Prostate gland (tissue), 2 donors: Measurements from ENCODE around the gene PACS1. TPM values are rescaled to one million over a fixed set of nuclear protein-coding genes. Genes with fewer than 3 reads are reported as not detected.

ENCODE experiments used
- DNase-seq: peaks from one replicate; pipeline ENCODE4 v3.0.0-alpha.2; 2019; ENCODE audit warnings: low spot score
- H3K27ac ChIP-seq, 2 donors: fragments of 200-600 bp; sonication (generic); 2 replicates each; pipeline ENCODE4 v1.5.1; 2017 to 2019
- H3K27me3 ChIP-seq: fragments of 200-600 bp; sonication (generic); replicated peaks from 2 replicates; pipeline ENCODE4 v1.5.1; 2019; ENCODE audit not compliant: insufficient read depth
- H3K36me3 ChIP-seq, 2 donors: fragments of 200-600 bp; sonication (generic); 1 replicate in 1 of 2; 2 replicates in 1 of 2; pipeline versions ENCODE4 v1.5.1 to v1.8.1; 2017 to 2019
- H3K4me1 ChIP-seq: fragments of 200-600 bp; sonication (generic); replicated peaks from 2 replicates; pipeline ENCODE4 v1.5.1; 2019
- H3K4me3 ChIP-seq, 2 donors: fragments of 200-600 bp; sonication (generic); 2 replicates each; pipeline ENCODE4 v1.5.1; 2017 to 2019
- H3K9me3 ChIP-seq: fragments of 200-600 bp; sonication (generic); 2 replicates; pipeline ENCODE4 v1.5.1; 2017
- POLR2A ChIP-seq: fragments of 450-650 bp; IDR thresholded peaks from one replicate; pipeline ENCODE4 v1.6.1; 2016; ENCODE audit warnings: antibody characterized with exemption, mild to moderate bottlenecking
- POLR2AphosphoS5 ChIP-seq: sonication (generic); formaldehyde crosslinking; IDR thresholded peaks from one replicate; pipeline ENCODE4 v1.6.1; 2017; ENCODE audit warnings: antibody characterized with exemption
- WGBS: methylation state at CpG from one replicate; pipeline ENCODE4 v1.1.5; 2018; 5-methylcytosine and 5-hydroxymethylcytosine counted together
- intact Hi-C: fragments of 100-400 bp; cut with DNase I; formaldehyde crosslinking; loops from one replicate; pipeline ENCODE4 v1.14.2; 2022
- total RNA-seq, 2 donors: library from RNA; depleted of rRNA; stranded (reverse); fragments of >200 nt; gene quantifications; one replicate each; pipeline ENCODE4 v1.1.0, GENCODE V29; 2016
- TF ChIP-seq, protein P1 (sequence below), 4 experiments: fragments of 200-600 bp in 2 of 4; fragments of 450-650 bp in 2 of 4; sonication (generic) in 2 of 4; IDR thresholded peaks; 1 replicate in 3 of 4; 2 replicates in 1 of 4; pipeline ENCODE4 v1.5.1; 2016 to 2019; ENCODE audit warnings: antibody characterized with exemption in 4 of 4, mild to moderate bottlenecking in 2 of 4, moderate library complexity in 2 of 4

Gene PACS1
- total RNA-seq, 2 donors from 2014 or later: 51.9 to 107 TPM

- Histone ChIP-seq H3K27ac (peak overlapping the region; percentile 46 to 77), H3K9me3 (no peaks in the 10 kb centered on the region), H3K36me3 (no peaks in the 10 kb centered on the region), H3K27me3 (no peaks in the 10 kb centered on the region), H3K4me3 (no peak overlapping the region), H3K4me1 (peaks cover 12% of the 10 kb centered on the region)
- TF ChIP-seq, protein P1, sequence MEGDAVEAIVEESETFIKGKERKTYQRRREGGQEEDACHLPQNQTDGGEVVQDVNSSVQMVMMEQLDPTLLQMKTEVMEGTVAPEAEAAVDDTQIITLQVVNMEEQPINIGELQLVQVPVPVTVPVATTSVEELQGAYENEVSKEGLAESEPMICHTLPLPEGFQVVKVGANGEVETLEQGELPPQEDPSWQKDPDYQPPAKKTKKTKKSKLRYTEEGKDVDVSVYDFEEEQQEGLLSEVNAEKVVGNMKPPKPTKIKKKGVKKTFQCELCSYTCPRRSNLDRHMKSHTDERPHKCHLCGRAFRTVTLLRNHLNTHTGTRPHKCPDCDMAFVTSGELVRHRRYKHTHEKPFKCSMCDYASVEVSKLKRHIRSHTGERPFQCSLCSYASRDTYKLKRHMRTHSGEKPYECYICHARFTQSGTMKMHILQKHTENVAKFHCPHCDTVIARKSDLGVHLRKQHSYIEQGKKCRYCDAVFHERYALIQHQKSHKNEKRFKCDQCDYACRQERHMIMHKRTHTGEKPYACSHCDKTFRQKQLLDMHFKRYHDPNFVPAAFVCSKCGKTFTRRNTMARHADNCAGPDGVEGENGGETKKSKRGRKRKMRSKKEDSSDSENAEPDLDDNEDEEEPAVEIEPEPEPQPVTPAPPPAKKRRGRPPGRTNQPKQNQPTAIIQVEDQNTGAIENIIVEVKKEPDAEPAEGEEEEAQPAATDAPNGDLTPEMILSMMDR (IDR thresholded peaks at IDR 0.05): no peak
- TF ChIP-seq POLR2A: no peak
- no peak for TF ChIP-seq POLR2AphosphoS5
- intact Hi-C loops: no loop called here
- WGBS: 33% methylated on average over 4 of the region's 4 CpGs
- DNase-seq: no peak
Observed at GRCh38 chr11:66082946-66083698, 13.1 kb downstream of the PACS1 start.

GRCh38 chr11:66083767-66084166 is 13.7 kb downstream of the PACS1 start:
- Histone ChIP-seq H3K9me3 (no peaks in the 10 kb centered on the region), H3K36me3 (no peaks in the 10 kb centered on the region), H3K27me3 (no peaks in the 10 kb centered on the region), H3K27ac (peak overlapping the region; percentile 34 to 77), H3K4me1 (peaks cover 12% of the 10 kb centered on the region), H3K4me3 (no peak overlapping the region)
- TF ChIP-seq POLR2A: no peak
- intact Hi-C loops: no loop called here
- 64% methylated on average over 3 of the region's 3 CpGs for WGBS
- no peak for DNase-seq

GRCh38 chr11:66084821-66085475 is 14.9 kb downstream of the PACS1 start:
- DNase-seq: no peak
- no peak for TF ChIP-seq POLR2AphosphoS5
- no peak for TF ChIP-seq POLR2A
- TF ChIP-seq, protein P1 (IDR thresholded peaks at IDR 0.05): no peak
- H3K36me3 ChIP-seq: no peaks in the 10 kb centered on the region
- 73% methylated on average over 3 of the region's 3 CpGs for WGBS
- intact Hi-C loops: no loop called here
- H3K27ac ChIP-seq: no peak overlapping the region
- H3K4me1 ChIP-seq: peaks cover 10% of the 10 kb centered on the region
- H3K9me3 ChIP-seq: no peaks in the 10 kb centered on the region
- H3K27me3 ChIP-seq: no peaks in the 10 kb centered on the region
- H3K4me3 ChIP-seq: no peak overlapping the region

GRCh38 chr11:66087148-66087908 is 17.3 kb downstream of the PACS1 start:
- no peak for DNase-seq
- Histone ChIP-seq H3K27me3 (no peaks in the 10 kb centered on the region), H3K27ac (no peak overlapping the region), H3K4me3 (no peak overlapping the region), H3K4me1 (no peaks in the 10 kb centered on the region), H3K36me3 (no peaks in the 10 kb centered on the region), H3K9me3 (no peaks in the 10 kb centered on the region)
- intact Hi-C loops: no loop called here
- TF ChIP-seq POLR2A (no peak), POLR2AphosphoS5 (no peak)
- TF ChIP-seq, protein P1 (IDR thresholded peaks at IDR 0.05): no peak
- 94% methylated on average over 9 of the region's 9 CpGs for WGBS

DNA sequence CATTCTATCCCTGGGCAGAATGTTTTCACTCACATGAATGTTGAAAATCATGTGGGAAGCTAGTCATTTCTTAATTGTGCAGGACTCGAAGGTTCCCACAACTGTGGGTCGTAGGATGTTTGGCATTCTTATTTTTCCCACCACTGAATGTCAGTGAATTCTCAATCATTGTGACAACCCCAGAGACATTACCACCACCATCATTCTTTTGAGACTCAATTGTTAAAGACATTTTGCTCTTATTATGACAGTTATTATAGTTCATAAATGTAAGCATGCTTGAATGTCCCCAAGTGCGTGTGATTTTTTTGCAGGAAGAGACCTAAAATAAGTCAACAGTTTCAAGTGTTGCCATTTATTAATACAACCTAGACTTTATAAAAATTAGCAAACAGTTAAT is 19.0 kb downstream of the PACS1 start:
- 94% methylated on average over 3 of the region's 3 CpGs for WGBS
- Histone ChIP-seq H3K9me3 (no peaks in the 10 kb centered on the region), H3K4me1 (no peaks in the 10 kb centered on the region), H3K27me3 (no peaks in the 10 kb centered on the region), H3K4me3 (no peak overlapping the region), H3K36me3 (no peaks in the 10 kb centered on the region), H3K27ac (no peak overlapping the region)
- intact Hi-C loops: no loop called here
- DNase-seq: no peak
- TF ChIP-seq POLR2AphosphoS5 (no peak), POLR2A (no peak)
- TF ChIP-seq, protein P1 (IDR thresholded peaks at IDR 0.05): no peak
